CD4-positive, alpha-beta T cell treated with Interleukin-1 beta for 1 hour (primary cell): ENCODE data around the gene MALAT1.
"Not testable (repeated sequence)": the region's sequence is repeated elsewhere in the genome, so short reads cannot be mapped to it uniquely, and the experiment has no call there.

Experiments used
- DNase-seq, 2 donors: peaks; one replicate each; pipeline ENCODE4 v3.0.0-alpha.2; 2020 to 2022

The MALAT1 gene

DNA sequence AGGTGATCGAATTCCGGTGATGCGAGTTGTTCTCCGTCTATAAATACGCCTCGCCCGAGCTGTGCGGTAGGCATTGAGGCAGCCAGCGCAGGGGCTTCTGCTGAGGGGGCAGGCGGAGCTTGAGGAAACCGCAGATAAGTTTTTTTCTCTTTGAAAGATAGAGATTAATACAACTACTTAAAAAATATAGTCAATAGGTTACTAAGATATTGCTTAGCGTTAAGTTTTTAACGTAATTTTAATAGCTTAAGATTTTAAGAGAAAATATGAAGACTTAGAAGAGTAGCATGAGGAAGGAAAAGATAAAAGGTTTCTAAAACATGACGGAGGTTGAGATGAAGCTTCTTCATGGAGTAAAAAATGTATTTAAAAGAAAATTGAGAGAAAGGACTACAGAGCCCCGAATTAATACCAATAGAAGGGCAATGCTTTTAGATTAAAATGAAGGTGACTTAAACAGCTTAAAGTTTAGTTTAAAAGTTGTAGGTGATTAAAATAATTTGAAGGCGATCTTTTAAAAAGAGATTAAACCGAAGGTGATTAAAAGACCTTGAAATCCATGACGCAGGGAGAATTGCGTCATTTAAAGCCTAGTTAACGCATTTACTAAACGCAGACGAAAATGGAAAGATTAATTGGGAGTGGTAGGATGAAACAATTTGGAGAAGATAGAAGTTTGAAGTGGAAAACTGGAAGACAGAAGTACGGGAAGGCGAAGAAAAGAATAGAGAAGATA lies at the start of gene MALAT1:
Gene MALAT1, plus strand, starts transcription at position 69 of the 736 bp plus-strand sequence.
- DNase-seq = peak; percentile 94 to 97

DNA sequence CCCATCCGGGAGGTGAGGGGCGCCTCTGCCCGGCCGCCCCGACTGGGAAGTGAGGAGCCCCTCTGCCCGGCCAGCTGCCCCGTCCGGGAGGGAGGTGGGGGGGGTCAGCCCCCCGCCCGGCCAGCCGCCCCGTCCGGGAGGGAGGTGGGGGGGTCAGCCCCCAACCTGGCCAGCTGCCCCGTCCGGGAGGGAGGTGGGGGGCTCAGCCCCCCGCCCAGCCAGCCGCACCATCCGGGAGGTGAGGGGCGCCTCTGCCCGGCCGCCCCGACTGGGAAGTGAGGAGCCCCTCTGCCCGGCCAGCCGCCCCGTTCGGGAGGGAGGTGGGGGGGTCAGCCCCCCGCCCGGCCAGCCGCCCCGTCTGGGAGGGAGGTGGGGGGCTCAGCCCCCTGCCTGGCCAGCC lies 47.5 kb upstream of the MALAT1 start:
- not testable (repeated sequence) for DNase-seq

DNA sequence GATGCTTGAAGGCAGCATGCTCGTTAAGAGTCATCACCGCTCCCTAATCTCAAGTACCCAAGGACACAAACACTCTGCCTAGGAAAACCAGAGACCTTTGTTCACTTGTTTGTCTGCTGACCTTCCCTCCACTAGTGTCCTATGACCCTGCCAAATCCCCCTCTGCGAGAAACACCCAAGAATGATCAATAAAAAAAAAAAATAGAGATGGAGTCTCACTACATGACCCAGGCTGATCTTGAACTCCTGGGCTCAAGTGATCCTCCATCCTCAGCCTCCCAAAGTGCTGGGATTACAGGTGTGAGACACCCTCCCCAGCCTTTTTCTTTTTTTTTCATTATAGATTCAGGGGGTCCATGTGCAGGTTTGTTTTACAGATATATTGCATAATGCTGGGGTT lies 46.6 kb upstream of the MALAT1 start:
- DNase-seq = not testable (repeated sequence)

DNA sequence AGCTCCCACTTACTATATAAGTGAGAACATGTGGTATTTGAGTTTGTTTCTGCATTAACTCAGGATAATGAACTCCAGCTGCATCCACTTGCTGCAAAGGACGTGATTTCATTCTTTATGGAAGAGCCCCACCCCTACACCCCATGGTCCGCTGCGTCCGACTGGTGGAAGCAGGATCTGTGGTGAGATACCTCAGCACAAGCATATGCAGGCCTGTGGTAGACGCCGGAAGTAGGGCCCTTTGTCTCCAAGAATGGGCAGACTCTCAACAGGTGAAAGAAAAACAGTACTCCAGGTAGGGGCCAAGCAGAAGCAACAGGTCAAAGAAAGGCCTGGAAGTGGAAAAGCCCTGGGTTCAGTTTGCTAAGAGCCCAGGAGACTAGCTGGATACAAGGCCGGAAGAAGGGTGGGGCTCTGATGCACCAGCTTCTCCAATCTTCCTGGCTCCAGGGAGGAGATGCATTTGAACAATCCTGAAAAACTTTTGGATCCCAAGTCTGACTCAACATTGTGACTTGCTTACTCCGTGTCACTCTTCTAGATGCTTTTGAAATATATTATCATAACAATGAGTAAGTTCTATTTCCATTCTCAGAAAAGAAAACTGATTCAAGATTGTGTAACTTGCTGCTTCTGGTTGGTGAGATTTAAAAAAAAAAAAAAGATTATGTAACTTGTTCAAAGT lies 45.9 kb upstream of the MALAT1 start:
- DNase-seq = no peak

DNA sequence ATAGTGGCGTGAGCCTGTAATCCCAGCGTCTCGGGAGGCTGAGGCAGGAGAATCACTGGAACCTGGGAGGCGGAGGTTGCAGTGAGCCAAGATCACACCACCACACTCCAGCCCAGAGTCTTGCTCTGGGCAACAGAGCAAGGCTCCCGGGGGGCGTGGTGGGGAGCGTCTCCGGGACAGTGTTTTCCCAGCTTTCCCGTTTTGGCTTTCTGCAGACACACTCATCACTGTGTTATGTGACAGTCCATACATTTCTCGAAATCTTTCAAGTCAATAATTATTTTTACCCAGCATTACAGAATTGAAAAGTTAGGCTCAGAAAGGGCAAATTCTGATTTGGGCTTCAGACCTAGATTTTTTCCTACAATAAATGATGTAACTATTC lies 44.5 kb upstream of the MALAT1 start:
- no peak for DNase-seq

DNA sequence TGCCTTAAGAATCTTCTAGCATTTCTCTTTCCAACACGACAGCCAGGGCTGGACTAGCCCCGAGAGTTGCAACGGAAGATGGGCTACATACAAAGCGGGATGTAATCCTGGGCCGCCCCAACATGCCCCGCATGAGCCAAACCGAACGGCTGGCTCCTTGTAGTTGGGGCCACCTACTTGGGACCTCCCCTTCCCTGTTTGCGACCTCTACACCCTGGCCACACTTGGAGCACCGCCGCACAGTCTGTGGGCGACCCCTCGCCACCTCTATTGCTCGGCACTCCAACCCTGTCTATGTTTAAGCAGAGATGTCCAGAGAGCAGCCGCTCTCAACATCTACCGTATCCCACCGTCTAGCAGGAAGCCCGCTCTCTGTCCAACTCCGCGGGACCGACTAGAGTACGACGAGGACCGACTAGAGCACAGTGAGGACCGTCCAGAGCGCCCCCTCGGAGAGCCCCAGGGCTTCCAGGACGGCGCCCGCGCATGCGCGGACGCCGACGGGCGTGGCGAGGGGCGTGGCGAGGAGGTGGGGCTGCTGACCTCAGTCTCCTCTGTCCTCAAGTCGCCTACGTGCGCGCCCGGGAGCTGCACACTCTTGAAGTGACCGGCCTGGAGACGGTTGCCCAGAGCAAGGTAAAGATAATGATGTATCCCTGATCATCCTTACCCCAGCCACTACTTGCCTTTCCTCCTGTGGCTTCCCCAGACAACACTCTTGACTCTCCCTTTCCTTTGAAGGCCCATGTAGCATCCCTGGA lies 44.0 kb upstream of the MALAT1 start:
- peak; percentile 86 to 87 for DNase-seq

DNA sequence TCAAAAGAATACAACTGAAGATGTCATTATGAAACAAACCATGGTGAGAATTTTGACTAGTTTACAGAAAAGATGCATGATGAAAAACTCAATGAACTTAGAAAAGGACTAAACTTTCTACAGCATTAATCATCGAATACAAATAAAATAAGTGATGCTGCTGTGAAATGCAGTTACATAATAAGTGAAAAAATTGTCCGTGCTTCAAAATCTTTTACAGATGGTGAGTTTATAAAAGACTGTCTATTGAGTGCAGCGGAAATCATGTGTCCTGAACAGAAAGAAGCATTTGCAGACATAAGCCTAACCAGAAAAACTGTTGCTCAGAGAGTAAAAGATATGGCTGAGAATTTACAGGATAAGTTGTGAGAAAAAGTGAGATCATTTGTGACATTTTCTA lies 42.4 kb upstream of the MALAT1 start:
- no peak for DNase-seq

DNA sequence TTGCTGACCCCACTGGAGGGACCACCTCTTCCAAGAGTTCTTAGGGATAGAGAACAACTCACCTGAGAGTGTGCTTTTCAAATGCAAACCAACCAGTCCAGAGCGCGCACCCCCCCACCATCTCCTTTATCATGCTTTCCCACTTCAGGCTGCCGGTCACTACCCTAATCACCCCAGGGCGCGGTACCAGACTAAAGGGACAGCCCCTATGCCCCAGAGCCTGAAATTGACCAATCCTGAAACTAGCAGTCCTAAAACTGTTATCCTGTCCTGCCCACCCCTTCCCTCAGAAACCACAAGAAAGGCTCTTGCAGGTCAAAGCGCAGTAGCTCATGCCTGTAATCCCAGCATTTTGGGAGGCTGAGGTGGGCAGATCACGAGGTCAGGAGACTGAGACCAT lies 39.3 kb upstream of the MALAT1 start:
- DNase-seq = no peak

DNA sequence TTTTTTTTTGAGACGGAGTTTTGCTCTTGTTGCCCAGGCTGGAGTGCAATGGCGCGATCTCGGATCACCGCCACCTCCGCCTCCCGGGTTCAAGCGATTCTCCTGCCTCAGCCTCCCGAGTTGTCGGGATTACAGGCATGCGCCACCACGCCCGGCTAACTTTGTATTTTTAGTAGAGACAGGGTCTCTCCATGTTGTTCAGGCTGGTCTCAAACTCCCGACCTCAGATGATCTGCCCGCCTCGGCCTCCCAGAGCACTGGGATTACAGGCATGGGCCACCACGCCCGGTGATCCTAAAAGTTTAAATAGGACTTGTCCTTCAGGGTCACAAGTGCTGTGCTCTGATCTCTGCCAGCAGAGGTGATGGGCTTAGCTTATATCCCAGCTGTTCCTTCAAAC lies 33.4 kb upstream of the MALAT1 start:
- DNase-seq = not testable (repeated sequence)

DNA sequence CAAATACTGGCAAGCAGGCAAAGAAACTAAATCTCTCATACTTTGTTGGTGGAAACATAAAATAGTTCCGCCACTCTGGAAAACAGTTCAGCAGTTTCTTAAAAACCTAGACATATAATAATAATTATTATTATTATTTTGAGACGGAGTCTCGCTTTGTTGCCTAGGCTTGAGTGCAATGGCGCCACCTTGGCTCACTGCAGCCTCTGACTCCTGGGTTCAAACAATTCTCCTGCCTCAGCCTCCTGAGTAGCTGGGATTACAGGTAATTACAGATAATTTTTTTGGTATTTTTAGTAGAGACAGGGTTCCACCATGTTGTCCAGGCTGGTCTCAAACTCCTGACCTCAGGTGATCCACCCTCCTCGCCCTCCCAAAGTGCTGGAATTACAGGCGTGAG lies 31.5 kb upstream of the MALAT1 start:
- DNase-seq = not testable (repeated sequence)

DNA sequence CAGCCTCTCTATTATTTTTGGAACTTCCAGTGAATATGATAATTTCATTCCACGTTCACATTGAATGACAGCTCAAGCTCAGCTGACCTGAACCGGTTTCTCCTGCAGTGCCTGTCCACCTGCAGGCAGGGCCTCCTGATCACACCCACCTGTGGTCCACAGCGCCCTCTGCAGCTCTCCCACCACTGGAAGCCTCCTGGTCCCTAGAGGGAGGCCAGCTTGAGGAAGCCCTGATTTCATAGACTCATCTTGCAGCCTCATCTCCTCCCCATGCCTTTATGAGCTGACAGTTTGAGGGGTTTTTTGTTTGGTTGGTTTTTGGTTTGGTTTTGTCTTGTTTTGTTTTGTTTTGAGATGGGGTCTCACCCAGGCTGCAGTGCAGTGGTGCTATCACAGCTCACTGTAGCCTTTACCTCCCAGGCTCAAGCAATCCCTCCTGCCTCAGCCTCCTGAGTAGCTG lies 29.9 kb upstream of the MALAT1 start:
- DNase-seq = peak; percentile 72 to 73

DNA sequence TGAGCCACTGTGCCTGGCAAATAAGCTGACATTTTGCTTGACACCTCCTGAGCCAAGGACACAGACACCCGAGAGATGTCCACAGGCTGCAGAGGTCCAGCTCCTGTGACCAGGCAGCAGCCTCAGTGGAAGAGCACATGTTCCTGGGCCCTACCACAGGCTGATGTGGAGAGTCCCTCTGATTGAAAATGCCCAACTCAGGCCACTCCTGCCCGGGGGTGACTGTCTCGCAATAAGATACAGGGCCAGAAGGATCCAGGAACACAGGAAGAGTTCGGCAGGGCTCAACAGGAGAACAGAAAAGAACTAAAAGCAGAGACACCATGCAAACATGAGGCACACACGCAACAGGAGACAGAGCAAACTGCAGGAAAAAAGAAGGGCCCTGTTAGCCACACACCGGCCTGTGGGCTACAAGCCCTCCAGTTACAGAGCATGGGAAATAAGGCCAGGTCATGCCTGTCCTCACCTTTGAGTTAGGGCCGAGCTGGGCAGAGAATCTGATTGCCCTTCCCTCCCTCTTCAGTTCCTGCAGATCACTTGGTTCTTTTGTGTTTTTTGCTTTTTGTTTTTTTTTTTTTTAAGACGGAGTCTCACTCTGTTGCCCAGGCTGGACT lies 28.3 kb upstream of the MALAT1 start:
- DNase-seq = no peak

DNA sequence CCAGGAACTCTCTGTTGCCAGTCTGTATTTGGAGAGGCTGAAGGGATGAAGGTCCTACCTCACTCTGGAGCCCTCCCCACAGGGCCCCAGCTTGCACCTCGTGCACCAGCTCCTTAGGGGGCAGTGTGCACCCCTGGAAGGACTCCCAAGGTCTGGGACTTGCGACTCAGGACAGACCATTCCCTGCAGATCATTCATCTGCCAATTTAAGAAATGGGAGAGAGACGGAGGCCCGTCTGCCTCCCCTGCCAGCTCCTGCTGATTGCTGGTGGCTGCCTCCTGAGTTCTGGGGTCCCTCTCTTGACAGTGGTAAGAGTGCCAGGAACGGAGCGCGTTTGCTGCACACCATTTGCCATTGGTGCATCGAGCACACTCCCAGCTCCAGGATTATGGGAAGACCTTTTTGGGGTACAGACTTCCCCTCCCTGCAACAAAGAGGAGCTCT lies 27.4 kb upstream of the MALAT1 start:
- peak in 1 of 2 donors; percentile 57 for DNase-seq

DNA sequence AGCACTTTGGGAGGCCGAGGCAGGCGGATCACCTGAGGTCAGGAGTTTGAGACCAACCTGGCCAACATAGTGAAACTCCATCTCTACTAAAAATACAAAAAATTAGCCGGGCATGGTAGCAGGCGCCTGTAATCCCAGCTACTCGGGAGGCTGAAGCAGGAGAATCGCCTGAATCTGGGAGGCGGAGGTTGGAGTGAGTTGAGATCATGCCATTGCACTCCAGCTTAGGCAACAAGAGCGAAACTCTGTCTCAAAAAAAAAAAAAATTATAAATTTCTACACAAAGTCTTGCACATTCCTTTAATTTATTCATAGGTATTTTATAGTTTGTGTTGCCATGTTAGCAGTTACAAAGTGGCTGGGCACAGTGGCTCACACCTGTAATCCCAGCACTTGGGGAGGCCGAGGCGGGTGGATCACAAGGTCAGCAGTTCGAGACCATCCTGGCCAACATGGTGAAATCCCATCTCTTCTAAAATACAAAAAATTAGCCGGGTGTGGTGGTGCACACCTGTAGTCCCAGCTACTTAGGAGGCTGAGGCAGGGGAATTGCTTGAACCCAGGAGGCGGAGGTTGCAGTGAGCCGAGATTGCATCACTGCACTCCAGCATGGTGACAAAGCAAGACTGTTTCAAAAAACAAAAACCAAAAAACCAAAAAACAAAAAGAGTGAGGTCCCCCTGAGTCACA lies 26.1 kb upstream of the MALAT1 start:
- DNase-seq = not testable (repeated sequence)

DNA sequence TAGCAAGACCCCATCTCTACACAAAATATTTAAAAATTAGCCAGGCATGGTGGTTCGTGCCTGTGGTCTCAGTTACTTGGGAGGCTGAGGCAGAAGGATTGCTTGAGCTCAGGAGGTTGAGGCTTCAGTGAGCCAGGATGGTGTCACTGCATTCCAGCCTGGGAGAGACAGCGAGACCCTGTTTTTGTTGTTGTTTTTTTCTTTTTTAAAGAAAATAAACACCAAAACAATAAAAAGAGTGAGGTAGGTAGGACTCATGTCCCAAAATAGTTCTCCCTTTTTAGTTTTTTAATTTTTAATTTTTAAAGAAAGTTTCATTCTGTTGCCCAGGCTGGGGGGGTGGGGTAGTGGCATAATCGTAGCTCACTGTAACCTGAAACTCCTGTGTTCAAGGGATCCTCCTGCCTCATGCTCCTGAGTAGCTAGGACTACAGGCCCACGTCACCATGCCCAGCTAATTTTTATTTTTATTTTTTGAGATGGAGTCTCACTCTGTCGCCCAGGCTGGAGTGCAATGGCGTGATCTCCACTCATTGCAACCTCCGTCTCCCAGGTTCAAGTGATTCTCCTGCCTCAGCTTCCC lies 25.5 kb upstream of the MALAT1 start:
- DNase-seq = no peak

DNA sequence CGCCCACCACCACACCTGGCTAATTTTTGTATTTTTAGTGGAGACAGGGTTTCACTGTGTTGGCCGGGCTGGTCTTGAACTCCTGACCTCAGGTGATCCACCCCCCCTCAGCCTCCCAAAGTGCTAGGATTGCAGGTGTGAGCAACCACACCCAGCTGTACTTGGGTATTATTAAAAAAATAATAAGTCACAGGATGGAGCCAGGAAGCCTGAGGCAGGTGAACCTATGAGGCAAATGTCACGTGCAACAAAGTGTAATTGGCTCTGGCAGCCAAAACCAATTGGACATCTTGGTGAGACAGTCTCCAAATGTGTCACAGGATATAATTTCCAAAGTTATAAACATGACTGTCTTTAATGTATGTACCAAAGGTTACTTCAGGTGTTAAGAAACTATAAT lies 24.0 kb upstream of the MALAT1 start:
- DNase-seq = no peak

DNA sequence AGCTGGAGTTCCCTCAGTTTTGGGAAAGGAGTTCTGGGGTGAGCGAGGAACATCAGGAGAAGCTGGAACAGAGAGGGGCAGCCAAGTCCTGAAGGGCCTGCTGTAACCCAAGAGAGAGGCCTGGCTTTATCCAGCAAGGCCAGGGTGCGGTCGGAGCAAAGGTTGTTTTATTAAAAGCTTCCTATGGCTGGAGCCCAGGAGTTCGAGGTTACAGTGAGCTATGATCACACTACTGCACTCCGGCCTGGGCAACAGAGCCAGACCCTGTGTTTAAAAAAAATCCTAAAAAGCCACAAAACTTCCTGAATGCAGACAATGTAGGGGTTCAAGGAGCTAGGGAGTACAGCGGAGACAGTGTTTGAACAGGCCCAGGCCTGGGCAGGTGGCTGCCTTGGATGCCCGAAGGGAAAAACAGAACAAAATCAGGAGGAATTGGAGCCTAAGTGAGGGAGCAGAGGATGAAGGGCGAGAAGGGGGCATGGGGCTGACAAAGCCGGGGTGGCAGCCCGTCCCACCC lies 22.2 kb upstream of the MALAT1 start:
- DNase-seq = no peak

DNA sequence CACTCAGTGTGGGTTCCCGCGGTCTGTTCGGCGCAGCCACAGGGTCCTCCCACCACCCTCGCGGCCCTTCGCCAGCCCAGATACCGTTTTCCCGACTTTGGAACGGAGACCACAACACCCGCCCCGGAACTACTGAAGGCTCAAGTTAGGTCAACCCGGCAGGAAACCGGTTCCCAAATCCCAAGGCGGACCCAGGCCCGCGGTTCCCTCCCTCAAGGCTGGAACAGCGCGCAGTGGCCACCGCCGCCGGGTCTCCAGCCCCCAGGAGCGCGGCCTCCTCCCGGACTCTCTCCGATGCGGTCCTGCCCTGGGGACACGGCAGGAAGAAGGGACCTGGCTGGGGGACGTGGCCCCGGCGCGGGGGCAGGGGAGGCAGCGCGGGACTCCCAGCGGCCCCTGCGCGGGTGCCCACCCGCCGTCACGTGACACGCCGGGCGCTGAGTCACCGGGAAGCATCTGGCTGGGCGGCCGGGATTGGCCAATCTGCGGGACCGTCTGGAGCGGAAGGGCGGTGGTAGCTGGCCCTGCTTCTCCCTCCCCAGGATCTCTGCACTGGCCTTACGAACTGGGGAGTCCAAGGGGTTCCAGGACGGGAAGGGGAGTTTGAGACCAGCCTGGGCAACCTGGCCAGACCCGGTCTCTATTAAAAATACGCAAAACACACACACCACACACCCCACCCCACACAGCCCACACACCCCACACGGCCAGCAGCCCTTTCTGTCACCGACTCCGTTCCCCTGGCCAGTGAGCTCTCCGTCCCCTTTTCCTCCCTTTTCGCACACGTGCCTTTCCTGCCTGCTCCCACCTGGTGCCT lies 21.5 kb upstream of the MALAT1 start:
- peak; percentile 88 to 92 for DNase-seq

DNA sequence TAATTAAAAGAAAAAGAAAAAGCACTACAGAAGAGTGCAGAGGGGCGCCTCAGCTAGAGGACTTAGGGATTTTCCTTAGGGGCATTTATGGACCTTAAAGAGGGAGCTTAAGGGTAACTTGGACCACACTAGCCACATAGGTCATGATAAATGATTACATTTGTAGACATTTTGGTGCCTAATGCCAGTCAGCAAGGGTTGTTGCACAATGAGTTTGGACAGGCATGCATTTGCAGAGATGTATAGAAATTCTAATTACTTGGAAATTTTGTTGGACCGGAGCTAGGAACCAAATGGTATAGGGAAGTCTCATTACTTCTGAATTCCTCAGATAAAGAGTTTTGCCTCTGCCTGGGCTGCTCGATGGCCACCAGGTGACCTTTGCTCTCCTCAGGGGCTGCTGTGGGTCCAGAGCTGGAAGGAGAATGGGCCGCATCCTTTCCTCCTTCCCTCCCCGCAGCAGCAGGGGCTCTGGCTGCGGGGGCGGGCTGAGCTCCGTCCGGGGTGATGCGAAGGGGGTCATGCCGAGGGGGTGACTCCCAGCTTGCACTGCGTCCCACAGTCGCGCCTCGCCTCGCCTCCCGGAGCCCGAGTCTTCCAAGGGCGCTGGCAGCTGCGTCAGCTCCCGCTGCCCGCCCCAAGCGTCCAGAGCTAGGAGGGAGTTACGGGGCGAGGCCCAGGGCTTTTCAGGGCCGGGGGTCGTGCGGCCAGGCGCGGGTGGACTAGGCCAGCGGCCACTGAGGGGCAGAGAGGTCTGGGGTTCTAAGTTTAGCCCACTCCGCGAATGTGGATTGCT lies 20.3 kb upstream of the MALAT1 start:
- DNase-seq = no peak
